ENCODE results near the gene DSG4. TPM values are rescaled to one million over a fixed set of nuclear protein-coding genes. Genes with fewer than 3 reads are reported as not detected.
A peak's percentile ranks its signal among the peaks of the same experiment; 100 is the strongest.

Gene DSG4
- total and polyA plus RNA-seq, 9 of the 15 experiments (the other 6 are each of a cell fraction or from before 2014, with no cell fraction given), result not detected

DNA sequence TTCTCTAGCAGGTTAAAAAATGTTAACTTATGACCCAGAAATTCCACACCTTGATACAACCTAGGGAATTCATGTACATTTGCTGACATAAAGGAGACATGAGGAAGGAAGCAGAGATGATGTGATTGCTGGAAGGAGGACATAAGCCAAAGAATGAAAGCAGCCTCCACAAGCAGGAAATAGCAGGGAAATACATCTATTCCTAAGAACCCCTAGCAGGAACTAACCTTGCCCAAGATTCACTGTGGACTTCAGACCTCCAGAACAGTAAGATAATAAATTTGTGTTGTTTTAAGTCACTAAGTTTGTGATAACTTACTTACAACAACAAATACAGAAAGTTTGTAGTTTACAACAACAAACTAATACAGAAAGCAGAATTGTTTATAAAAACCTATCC lies 4.6 kb upstream of the DSG4 start:
- no peaks in the 10 kb centered on the region for H3K9me3 ChIP-seq (replicated peaks; ENCODE audit: control insufficient read depth, insufficient read depth, low read depth, low read length)
- H3K9me1 ChIP-seq (ENCODE audit: control insufficient read depth, insufficient read depth, low read length), result no peaks in the 10 kb centered on the region
- no peak overlapping the region for H2AFZ ChIP-seq (ENCODE audit: low read depth, low read length)
- no peaks in the 10 kb centered on the region for H3K36me3 ChIP-seq (ENCODE audit: control insufficient read depth, insufficient read depth, low read length)
- H3K4me3 ChIP-seq, result no peak overlapping the region
- intact Hi-C loops (cut with micrococcal nuclease) (no loop called here), in situ Hi-C loops (cut with MboI) (no loop called here)
- FAIRE-seq, result peak; percentile 74
- no peak for ATAC-seq
- H3K27ac ChIP-seq (ENCODE audit: extremely low read depth, low read depth, low read length), result no peak overlapping the region
- H4K20me1 ChIP-seq (replicated peaks; ENCODE audit: control insufficient read depth, insufficient read depth, low read length), result no peaks in the 10 kb centered on the region
- no peak overlapping the region for H3K4me2 ChIP-seq (ENCODE audit: insufficient read depth, low read length)
- no peak for DNase-seq (ENCODE audit: extremely low read depth in 1 of 4, low spot score in 3 of 4)
- H3K79me2 ChIP-seq (ENCODE audit: control insufficient read depth, insufficient read depth, low read length), result no peaks in the 10 kb centered on the region
- POLR2A ChIA-PET, result no interaction called here
- CTCF ChIA-PET (ENCODE audit: low intra/inter-chr PET ratio), result no interaction called here
- H3K4me1 ChIP-seq (replicated peaks in 1 of 2; ENCODE audit: control insufficient read depth in 2 of 2, insufficient read depth in 2 of 2, low read length in 2 of 2), result no peaks in the 10 kb centered on the region
- H3K9ac ChIP-seq (ENCODE audit: insufficient read depth in 1 of 2, low read depth in 2 of 2, low read length in 2 of 2), result no peak overlapping the region
- BruUV-seq (replicated peaks), result no TSS peak
- H3K27me3 ChIP-seq (ENCODE audit: control insufficient read depth in 2 of 2, insufficient read depth in 2 of 2, low read length in 2 of 2), result no peaks in the 10 kb centered on the region; a peak in 1 of 5 replicates
- TF ChIP-seq, protein P1, sequence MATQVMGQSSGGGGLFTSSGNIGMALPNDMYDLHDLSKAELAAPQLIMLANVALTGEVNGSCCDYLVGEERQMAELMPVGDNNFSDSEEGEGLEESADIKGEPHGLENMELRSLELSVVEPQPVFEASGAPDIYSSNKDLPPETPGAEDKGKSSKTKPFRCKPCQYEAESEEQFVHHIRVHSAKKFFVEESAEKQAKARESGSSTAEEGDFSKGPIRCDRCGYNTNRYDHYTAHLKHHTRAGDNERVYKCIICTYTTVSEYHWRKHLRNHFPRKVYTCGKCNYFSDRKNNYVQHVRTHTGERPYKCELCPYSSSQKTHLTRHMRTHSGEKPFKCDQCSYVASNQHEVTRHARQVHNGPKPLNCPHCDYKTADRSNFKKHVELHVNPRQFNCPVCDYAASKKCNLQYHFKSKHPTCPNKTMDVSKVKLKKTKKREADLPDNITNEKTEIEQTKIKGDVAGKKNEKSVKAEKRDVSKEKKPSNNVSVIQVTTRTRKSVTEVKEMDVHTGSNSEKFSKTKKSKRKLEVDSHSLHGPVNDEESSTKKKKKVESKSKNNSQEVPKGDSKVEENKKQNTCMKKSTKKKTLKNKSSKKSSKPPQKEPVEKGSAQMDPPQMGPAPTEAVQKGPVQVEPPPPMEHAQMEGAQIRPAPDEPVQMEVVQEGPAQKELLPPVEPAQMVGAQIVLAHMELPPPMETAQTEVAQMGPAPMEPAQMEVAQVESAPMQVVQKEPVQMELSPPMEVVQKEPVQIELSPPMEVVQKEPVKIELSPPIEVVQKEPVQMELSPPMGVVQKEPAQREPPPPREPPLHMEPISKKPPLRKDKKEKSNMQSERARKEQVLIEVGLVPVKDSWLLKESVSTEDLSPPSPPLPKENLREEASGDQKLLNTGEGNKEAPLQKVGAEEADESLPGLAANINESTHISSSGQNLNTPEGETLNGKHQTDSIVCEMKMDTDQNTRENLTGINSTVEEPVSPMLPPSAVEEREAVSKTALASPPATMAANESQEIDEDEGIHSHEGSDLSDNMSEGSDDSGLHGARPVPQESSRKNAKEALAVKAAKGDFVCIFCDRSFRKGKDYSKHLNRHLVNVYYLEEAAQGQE (IDR thresholded peaks at IDR 0.05; ENCODE audit: borderline replicate concordance), result no peak
- TF ChIP-seq, protein P1 (CRISPR knock-in tag; IDR thresholded peaks at IDR 0.05; ENCODE audit: low read depth), result no peak
- TF ChIP-seq RAD21 (CRISPR knock-in tag; conservative IDR thresholded peaks at IDR 0.05 in 1 of 2, IDR thresholded peaks at IDR 0.05 in 1 of 2), result no peak
- TF ChIP-seq ZNF766 (CRISPR knock-in tag; conservative IDR thresholded peaks at IDR 0.05), result no peak
- no peak for TF ChIP-seq KHSRP (IDR thresholded peaks at IDR 0.05)
- TF ChIP-seq PHF8 (IDR thresholded peaks at IDR 0.05; ENCODE audit: borderline replicate concordance, low read length), result no peak
- no peak for TF ChIP-seq PTRF (tag; IDR thresholded peaks at IDR 0.05)
- no peak for TF ChIP-seq ZNF274 (IDR thresholded peaks at IDR 0.05; ENCODE audit: borderline replicate concordance, low read depth, low read length)
- no peak for TF ChIP-seq MCM7 (IDR thresholded peaks at IDR 0.05)
- TF ChIP-seq HDAC3 (IDR thresholded peaks at IDR 0.05; ENCODE audit: borderline replicate concordance, partially characterized antibody), result no peak
- no peak for TF ChIP-seq ARNT (IDR thresholded peaks at IDR 0.05)
- TF ChIP-seq ARID3A (IDR thresholded peaks at IDR 0.05; ENCODE audit: borderline replicate concordance, low read depth, low read length), result no peak
- TF ChIP-seq ZNF124 (CRISPR knock-in tag; IDR thresholded peaks at IDR 0.05), result no peak
- no peak for TF ChIP-seq HCFC1 (IDR thresholded peaks at IDR 0.05; ENCODE audit: low read depth, low read length)
- TF ChIP-seq PCBP1 (IDR thresholded peaks at IDR 0.05; ENCODE audit: low read depth, low read length, poor library complexity, severe bottlenecking), result no peak
- TF ChIP-seq C11orf30 (IDR thresholded peaks at IDR 0.05; ENCODE audit: low read depth), result no peak

Measured in K562 (cell line).